GM12878 (cell line): ENCODE results near the gene SASH1. TPM values are rescaled to one million over a fixed set of nuclear protein-coding genes. Genes with fewer than 3 reads are reported as not detected.

Experiments
- ATAC-seq: fragments of 200-7000 bp; cut with Tn5 transposase; 3 replicates; pipeline ENCODE4 v1.9.1; 2020; ENCODE audit warnings: mild to moderate bottlenecking, moderate library complexity
- BruUV-seq: library from RNA; stranded (reverse); fragments of 400-500 nt; replicated peaks from 2 replicates; lab custom pipeline; 2021; lab: Mats Ljungman, UMichigan
- CTCF ChIA-PET: fragments of 300-600 bp; sonication (Branson Sonifier 250); formaldehyde crosslinking; extraction: SDS; loops from one replicate; lab custom pipeline; 2021; ENCODE audit warnings: inconsistent platforms; lab: Yijun Ruan, JAX
- POLR2A ChIA-PET: fragments of 350-600 bp; formaldehyde crosslinking; extraction: SDS; loops from one replicate; lab custom pipeline; 2021; ENCODE audit warnings: inconsistent platforms; lab: Charles Lee
- RAD21 ChIA-PET: fragments of 300-600 bp; sonication (Branson Sonifier 250); formaldehyde crosslinking; loops from one replicate; lab custom pipeline; 2023; ENCODE audit warnings: antibody characterized with exemption; ENCODE audit not compliant: unreplicated experiment; lab: Charles Lee
- SMC1A ChIA-PET: fragments of 300-600 bp; sonication (Branson Sonifier 250); formaldehyde crosslinking; loops from one replicate; lab custom pipeline; 2023; ENCODE audit not compliant: unreplicated experiment, uncharacterized antibody; lab: Charles Lee
- DNase-seq: peaks from one replicate; pipeline ENCODE4 v3.0.0-alpha.2; 2011; ENCODE audit warnings: low read depth, low spot score
- FAIRE-seq: peaks from 3 replicates; lab custom pipeline; 2011; peaks lifted over from hg19 to GRCh38; lab: Jason Lieb, UNC
- H2AFZ ChIP-seq: 2 replicates; pipeline ENCODE4 v1.6.0; 2011; ENCODE audit warnings: low read depth, low read length, control low read depth; ENCODE audit not compliant: control insufficient read depth
- H3K27ac ChIP-seq: 2 replicates; pipeline ENCODE4 v1.5.1; 2011; ENCODE audit warnings: control low read depth; ENCODE audit not compliant: control insufficient read depth, insufficient read depth
- H3K27me3 ChIP-seq, 2 experiments: replicated peaks in 1 of 2; 2 replicates each; pipeline versions ENCODE4 v1.6.0 to v1.6.1; 2011; ENCODE audit warnings: low read length in 1 of 2; ENCODE audit not compliant: control insufficient read depth in 2 of 2, insufficient read depth in 2 of 2
- H3K36me3 ChIP-seq, 2 experiments: 2 replicates each; pipeline ENCODE4 v1.5.1; 2011; ENCODE audit warnings: low read length in 1 of 2; ENCODE audit not compliant: control insufficient read depth in 2 of 2, insufficient read depth in 2 of 2
- H3K4me1 ChIP-seq: 2 replicates; pipeline ENCODE4 v1.6.1; 2011; ENCODE audit warnings: mild to moderate bottlenecking, low read length, moderate library complexity, mixed read lengths; ENCODE audit not compliant: control insufficient read depth, insufficient read depth
- H3K4me2 ChIP-seq: 2 replicates; pipeline ENCODE4 v1.6.0; 2011; ENCODE audit warnings: control low read depth; ENCODE audit not compliant: control insufficient read depth, insufficient read depth
- H3K4me3 ChIP-seq: fragments of 200-600 bp; sonication (generic); 2 replicates; pipeline ENCODE4 v1.5.1; 2016
- H3K79me2 ChIP-seq: 2 replicates; pipeline ENCODE4 v1.6.0; 2011; ENCODE audit warnings: low read length; ENCODE audit not compliant: control insufficient read depth, insufficient read depth
- H3K9ac ChIP-seq: 2 replicates; pipeline ENCODE4 v1.8.0; 2011; ENCODE audit warnings: low read length, control low read depth, mixed read lengths; ENCODE audit not compliant: control insufficient read depth, insufficient read depth
- H3K9me3 ChIP-seq: replicated peaks from 3 replicates; pipeline ENCODE4 v1.5.1; 2011; ENCODE audit warnings: mild to moderate bottlenecking, low read length; ENCODE audit not compliant: control insufficient read depth, insufficient read depth
- H4K20me1 ChIP-seq: 2 replicates; pipeline ENCODE4 v1.6.0; 2011; ENCODE audit not compliant: control insufficient read depth, insufficient read depth
- CBX5 ChIP-seq: sonication (generic); IDR thresholded peaks from 2 replicates; pipeline ENCODE4 v1.6.1; 2016; ENCODE audit warnings: low read depth, moderate library complexity, mild to moderate bottlenecking, inconsistent platforms
- CTCF ChIP-seq, 3 experiments: IDR thresholded peaks in 2 of 3; conservative IDR thresholded peaks in 1 of 3; 2 replicates each; pipeline ENCODE4 v1.5.1; 2011; ENCODE audit warnings: low read depth in 3 of 3, low read length in 3 of 3, mild to moderate bottlenecking in 3 of 3, control low read depth in 2 of 3, moderate library complexity in 2 of 3, inconsistent platforms in 1 of 3, mixed read lengths in 1 of 3; ENCODE audit not compliant: control insufficient read depth in 2 of 3, insufficient read depth in 1 of 3; ENCODE audit errors: extremely low read depth in 1 of 3
- HCFC1 ChIP-seq: fragments of 150-350 bp; IDR thresholded peaks from 2 replicates; pipeline ENCODE4 v1.6.1; 2014; ENCODE audit warnings: low read length
- IRF4 ChIP-seq: IDR thresholded peaks from 2 replicates; pipeline ENCODE4 v1.6.1; 2011; ENCODE audit warnings: low read depth, low read length
- PKNOX1 ChIP-seq: fragments of 450-650 bp; IDR thresholded peaks from 2 replicates; pipeline ENCODE4 v1.6.1; 2016; ENCODE audit warnings: mild to moderate bottlenecking
- POLR2AphosphoS2 ChIP-seq: IDR thresholded peaks from 2 replicates; pipeline ENCODE4 v1.6.1; 2011; ENCODE audit warnings: low read depth, mild to moderate bottlenecking, low read length, improper control_type of control experiment, moderate library complexity
- SMARCA5 ChIP-seq: fragments of 450-650 bp; IDR thresholded peaks from 2 replicates; pipeline ENCODE4 v1.6.1; 2017; ENCODE audit warnings: mild to moderate bottlenecking
- TCF7 ChIP-seq: IDR thresholded peaks from 2 replicates; pipeline ENCODE4 v1.6.1; 2014; ENCODE audit warnings: antibody characterized with exemption, borderline replicate concordance
- ZBTB40 ChIP-seq: fragments of 450-650 bp; IDR thresholded peaks from 2 replicates; pipeline ENCODE4 v1.6.1; 2016; ENCODE audit warnings: mild to moderate bottlenecking, moderate library complexity, borderline replicate concordance
- ZNF207 ChIP-seq: fragments of 450-650 bp; IDR thresholded peaks from 2 replicates; pipeline ENCODE4 v1.6.1; 2014; ENCODE audit warnings: antibody characterized with exemption, mild to moderate bottlenecking, borderline replicate concordance
- WGBS: methylation state at CpG from one replicate; pipeline ENCODE4 v1.1.6; 2016; ENCODE audit warnings: low lambda C conversion rate; ENCODE audit not compliant: insufficient replicate concordance, insufficient coverage; ENCODE audit errors: missing lambda C conversion rate; 5-methylcytosine and 5-hydroxymethylcytosine counted together
- in situ Hi-C: fragments of 300-500 bp; cut with MboI; formaldehyde crosslinking; loops from 9 replicates; pipeline ENCODE4 v1.14.3; 2018; ENCODE audit warnings: mixed read lengths
- intact Hi-C: fragments of 100-400 bp; cut with micrococcal nuclease; formaldehyde crosslinking; loops from one replicate; pipeline ENCODE4 v1.14.2; 2022; ENCODE audit not compliant: unreplicated experiment
- polyA plus RNA-seq, 11 experiments: library from polyadenylated mRNA; depleted of rRNA in 4 of 11; unstranded in 6 of 11; stranded (reverse) in 5 of 11; fragments of >200 nt; fragmentation: Nextera tagmentation in 4 of 11; fragmentation: Illumina TruSeq in 1 of 11; extraction: Ambion mirVana in 4 of 11; extraction: Trizol in 1 of 11; gene quantifications; 1 replicate in 1 of 11; 2 replicates in 10 of 11; pipeline versions ENCODE4 v1.2.1 to v1.2.3, GENCODE V29; 2011 to 2016; ENCODE audit warnings: inconsistent platforms in 2 of 11, missing spikeins in 2 of 11, low read depth in 1 of 11
- total RNA-seq, 4 experiments: library from RNA; depleted of rRNA in 3 of 4; stranded (reverse); fragments of >200 nt in 3 of 4; fragmentation: Illumina TruSeq in 1 of 4; extraction: Trizol in 1 of 4; gene quantifications; 2 replicates each; pipeline versions ENCODE4 v1.2.1 to v1.2.3, GENCODE V29; 2013 to 2021
- TF ChIP-seq, protein P1 (sequence below): fragments of 450-650 bp; IDR thresholded peaks from 2 replicates; pipeline ENCODE4 v1.6.1; 2018; ENCODE audit warnings: mild to moderate bottlenecking, low read depth, moderate library complexity; ENCODE audit not compliant: partially characterized antibody
- TF ChIP-seq, protein P2 (sequence below): fragments of 150-350 bp; IDR thresholded peaks from 2 replicates; pipeline ENCODE4 v1.6.1; 2014; ENCODE audit warnings: mild to moderate bottlenecking, low read depth, low read length

SASH1 gene
- total and polyA plus RNA-seq, 10 of the 15 experiments (the other 5 are each of a cell fraction or from before 2014, with no cell fraction given), result 0.01 to 0.73 (median 0.14) TPM; not detected in 4

- POLR2A ChIA-PET, result no interaction called here
- in situ Hi-C loops, result no loop called here
- CTCF ChIA-PET, result no interaction called here
- H2AFZ ChIP-seq, result no peak overlapping the region
- H4K20me1 ChIP-seq, result no peaks in the 10 kb centered on the region
- FAIRE-seq (no peak), DNase-seq (no peak), ATAC-seq (no peak)
- 7% methylated on average over 11 of the region's 11 CpGs for WGBS
- BruUV-seq, result no TSS peak
- no peaks in the 10 kb centered on the region for H3K36me3 ChIP-seq
- no peak overlapping the region for H3K4me2 ChIP-seq
- H3K9ac ChIP-seq, result no peak overlapping the region
- no peak overlapping the region for H3K4me3 ChIP-seq
- SMC1A ChIA-PET, result no interaction called here
- no peaks in the 10 kb centered on the region for H3K9me3 ChIP-seq
- no peak overlapping the region for H3K27ac ChIP-seq
- H3K79me2 ChIP-seq, result no peaks in the 10 kb centered on the region
- no peaks in the 10 kb centered on the region for H3K4me1 ChIP-seq
- intact Hi-C loops, result no loop called here
- H3K27me3 ChIP-seq, result no peaks in the 10 kb centered on the region
- RAD21 ChIA-PET, result no interaction called here
- TF ChIP-seq, protein P1, sequence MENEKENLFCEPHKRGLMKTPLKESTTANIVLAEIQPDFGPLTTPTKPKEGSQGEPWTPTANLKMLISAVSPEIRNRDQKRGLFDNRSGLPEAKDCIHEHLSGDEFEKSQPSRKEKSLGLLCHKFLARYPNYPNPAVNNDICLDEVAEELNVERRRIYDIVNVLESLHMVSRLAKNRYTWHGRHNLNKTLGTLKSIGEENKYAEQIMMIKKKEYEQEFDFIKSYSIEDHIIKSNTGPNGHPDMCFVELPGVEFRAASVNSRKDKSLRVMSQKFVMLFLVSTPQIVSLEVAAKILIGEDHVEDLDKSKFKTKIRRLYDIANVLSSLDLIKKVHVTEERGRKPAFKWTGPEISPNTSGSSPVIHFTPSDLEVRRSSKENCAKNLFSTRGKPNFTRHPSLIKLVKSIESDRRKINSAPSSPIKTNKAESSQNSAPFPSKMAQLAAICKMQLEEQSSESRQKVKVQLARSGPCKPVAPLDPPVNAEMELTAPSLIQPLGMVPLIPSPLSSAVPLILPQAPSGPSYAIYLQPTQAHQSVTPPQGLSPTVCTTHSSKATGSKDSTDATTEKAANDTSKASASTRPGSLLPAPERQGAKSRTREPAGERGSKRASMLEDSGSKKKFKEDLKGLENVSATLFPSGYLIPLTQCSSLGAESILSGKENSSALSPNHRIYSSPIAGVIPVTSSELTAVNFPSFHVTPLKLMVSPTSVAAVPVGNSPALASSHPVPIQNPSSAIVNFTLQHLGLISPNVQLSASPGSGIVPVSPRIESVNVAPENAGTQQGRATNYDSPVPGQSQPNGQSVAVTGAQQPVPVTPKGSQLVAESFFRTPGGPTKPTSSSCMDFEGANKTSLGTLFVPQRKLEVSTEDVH, result no peak
- TF ChIP-seq IRF4 (no peak), ZBTB40 (no peak), ZNF207 (no peak), HCFC1 (no peak), CBX5 (no peak), SMARCA5 (no peak), TCF7 (no peak), POLR2AphosphoS2 (no peak), PKNOX1 (no peak), CTCF (IDR thresholded peaks at IDR 0.05 in 2 of 3, conservative IDR thresholded peaks at IDR 0.05 in 1 of 3; ENCODE audit: control insufficient read depth in 2 of 3, extremely low read depth in 1 of 3, insufficient read depth in 1 of 3, low read depth in 3 of 3, low read length in 3 of 3) (no peak)
- TF ChIP-seq, protein P2, sequence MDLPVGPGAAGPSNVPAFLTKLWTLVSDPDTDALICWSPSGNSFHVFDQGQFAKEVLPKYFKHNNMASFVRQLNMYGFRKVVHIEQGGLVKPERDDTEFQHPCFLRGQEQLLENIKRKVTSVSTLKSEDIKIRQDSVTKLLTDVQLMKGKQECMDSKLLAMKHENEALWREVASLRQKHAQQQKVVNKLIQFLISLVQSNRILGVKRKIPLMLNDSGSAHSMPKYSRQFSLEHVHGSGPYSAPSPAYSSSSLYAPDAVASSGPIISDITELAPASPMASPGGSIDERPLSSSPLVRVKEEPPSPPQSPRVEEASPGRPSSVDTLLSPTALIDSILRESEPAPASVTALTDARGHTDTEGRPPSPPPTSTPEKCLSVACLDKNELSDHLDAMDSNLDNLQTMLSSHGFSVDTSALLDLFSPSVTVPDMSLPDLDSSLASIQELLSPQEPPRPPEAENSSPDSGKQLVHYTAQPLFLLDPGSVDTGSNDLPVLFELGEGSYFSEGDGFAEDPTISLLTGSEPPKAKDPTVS, result no peak
Measured at GRCh38 chr6:148367411-148368024, 24.9 kb downstream of the SASH1 start.
